CD4-positive, alpha-beta T cell treated with Interleukin-2 at 100 ng/mL for 4 hours (primary cell): ENCODE measurements around the gene CYP4F2.
"Not testable (repeated sequence)": the region's sequence is repeated elsewhere in the genome, so short reads cannot be mapped to it uniquely, and the experiment has no call there.

ENCODE experiments used
- DNase-seq: peaks from one replicate; pipeline ENCODE4 v3.0.0-alpha.2; 2020; ENCODE audit warnings: low spot score

CYP4F2 gene

GRCh38 chr19:15899561-15899960 is 1.7 kb upstream of the CYP4F2 start:
- DNase-seq, result not testable (repeated sequence)

GRCh38 chr19:15897026-15897737 is 692 bp downstream of the CYP4F2 start:
- DNase-seq, result no peak

- DNase-seq, result no peak
Measured at GRCh38 chr19:15895876-15896430, 1.9 kb downstream of the CYP4F2 start.

- no peak for DNase-seq
Measured at GRCh38 chr19:15894359-15894758, 3.5 kb downstream of the CYP4F2 start.

DNA sequence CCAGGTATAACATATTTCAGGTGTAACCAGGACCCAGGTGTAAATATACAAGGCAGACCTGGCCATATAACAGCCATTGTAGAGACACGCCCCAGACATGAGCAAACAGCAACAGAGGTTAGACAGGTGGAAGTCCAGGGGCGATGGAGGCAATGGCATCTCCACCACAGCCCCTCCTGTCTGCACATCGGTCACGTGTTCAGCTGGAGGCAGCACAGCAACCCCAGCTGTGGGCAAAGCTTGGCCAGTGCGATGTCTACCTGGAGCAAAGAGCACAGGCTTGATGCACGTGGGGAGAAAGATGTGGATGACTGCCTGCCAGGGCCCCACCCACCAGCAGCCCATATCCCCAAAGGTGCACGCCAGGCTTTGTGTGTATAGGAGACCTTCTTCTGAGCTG is 4.4 kb downstream of the CYP4F2 start:
- DNase-seq, result no peak

GRCh38 chr19:15892012-15892411 is 5.9 kb downstream of the CYP4F2 start:
- no peak for DNase-seq

DNA sequence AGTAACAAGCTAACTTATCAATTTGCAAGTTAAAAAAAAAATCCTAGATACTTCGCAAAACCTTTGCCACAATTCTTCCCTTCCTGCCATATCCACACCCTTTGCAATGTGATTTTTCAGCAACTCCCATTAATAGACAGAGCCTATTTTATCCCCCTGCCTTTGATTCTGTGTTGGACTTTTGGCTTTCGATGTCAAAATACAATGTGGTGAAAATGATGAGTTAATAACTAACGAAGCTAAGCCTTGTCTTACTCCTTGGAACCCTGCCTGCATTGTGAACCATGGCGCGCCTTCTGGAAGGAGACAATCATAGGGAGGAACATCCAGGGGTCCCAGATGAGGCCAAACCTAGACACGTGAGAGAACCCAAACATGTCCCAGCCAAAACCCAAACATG is 6.4 kb downstream of the CYP4F2 start:
- no peak for DNase-seq

DNA sequence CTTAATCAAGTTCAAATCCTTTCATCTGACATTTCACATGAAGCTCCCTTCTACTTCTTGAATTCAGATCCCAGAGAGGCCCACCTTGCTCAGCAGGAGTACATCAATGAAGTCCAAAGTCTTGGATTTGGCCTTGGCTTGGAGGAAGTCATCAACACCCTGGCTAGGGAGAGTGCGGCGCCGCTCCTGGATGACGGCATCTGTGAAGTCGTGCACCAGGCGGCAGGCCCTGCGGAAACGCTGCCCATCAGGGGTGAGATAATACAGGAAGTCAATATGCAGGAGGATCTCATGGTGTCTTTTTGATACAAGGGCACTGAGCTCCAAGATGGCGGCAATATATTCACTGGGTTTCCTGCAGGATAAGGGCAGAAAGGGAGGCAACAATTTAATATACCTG is 8.5 kb downstream of the CYP4F2 start:
- not testable (repeated sequence) for DNase-seq

DNA sequence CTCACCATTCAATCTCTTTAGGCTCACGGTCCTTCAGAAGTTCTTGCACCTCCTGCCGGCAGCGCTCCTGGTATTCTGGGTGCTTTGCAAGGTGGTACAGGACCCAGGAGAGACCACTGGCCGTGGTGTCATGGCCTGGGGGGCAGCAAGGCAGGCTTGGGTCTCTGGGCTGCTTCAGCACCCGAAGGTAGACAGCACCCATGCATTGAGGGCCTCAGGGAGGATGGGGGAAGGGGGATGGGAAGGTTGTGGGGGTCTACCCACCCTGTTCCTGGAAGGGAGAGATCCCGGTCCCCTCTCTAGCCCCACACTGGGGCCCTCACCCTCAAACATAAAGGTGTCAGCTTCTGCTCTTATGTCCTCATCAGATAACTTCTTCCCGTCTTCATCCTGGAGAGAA is 12.0 kb downstream of the CYP4F2 start:
- DNase-seq, result no peak

- no peak for DNase-seq
Measured at GRCh38 chr19:15885167-15885566, 12.7 kb downstream of the CYP4F2 start.

DNA sequence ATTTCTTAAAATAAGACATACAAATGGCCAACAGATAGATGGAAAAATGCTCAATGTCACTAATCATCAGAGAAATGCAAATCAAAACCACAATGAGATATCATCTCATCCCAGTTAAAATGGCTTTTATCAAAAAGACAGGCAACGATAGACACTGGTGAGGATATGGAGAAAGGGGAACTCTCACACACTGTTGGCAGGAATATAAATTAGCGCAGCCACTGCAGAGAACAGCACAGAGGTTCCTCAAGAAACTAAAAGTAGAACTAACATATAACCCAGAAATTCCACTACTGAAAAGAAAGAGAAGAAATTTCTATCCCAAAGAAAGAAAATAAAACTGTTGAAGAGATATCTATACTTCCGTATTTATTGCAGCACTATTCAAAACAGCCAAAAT is 14.5 kb downstream of the CYP4F2 start:
- not testable (repeated sequence) for DNase-seq

- DNase-seq, result no peak
Measured at GRCh38 chr19:15874821-15875474, 22.9 kb downstream of the CYP4F2 start.

DNA sequence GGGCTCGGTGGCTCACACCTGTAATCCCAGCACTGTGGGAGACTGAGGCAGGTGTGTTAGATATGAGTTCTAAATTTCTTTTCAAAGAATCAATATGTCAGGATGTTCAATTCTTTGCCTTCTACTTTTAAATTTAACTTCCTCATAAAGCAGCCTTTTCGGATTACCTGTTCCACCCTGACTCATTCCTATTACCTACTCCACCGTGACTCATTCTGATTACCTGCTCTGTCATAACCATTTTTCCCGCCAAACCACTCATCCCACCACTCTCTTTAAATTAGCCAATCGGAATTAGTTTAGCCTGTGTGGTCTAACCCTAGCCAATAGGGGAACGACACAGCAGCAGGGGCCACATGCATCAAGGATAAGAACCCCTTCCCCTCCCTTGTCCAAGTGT is 24.1 kb downstream of the CYP4F2 start:
- not testable (repeated sequence) for DNase-seq

DNA sequence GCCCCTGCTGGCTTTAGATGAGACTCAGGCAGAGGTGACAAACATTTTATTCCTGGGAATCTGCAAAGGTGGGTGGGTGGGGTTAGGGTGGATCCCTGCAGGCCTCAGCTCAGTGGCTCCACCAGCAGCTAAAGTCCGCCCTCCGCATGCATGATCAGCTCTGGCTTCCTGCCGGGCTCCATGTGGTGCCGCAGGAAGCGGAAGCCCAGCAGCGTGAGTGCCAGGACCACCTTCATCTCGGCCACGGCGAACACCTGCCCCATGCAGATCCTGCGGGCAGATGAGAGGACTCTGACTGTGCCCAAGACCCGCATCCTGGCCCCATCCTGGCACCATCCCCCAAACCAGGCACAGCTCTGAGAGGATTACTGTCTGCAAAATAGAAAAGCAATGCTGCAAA is 26.3 kb downstream of the CYP4F2 start:
- DNase-seq, result no peak

GRCh38 chr19:15869873-15870272 is 28.0 kb downstream of the CYP4F2 start:
- DNase-seq, result no peak

DNA sequence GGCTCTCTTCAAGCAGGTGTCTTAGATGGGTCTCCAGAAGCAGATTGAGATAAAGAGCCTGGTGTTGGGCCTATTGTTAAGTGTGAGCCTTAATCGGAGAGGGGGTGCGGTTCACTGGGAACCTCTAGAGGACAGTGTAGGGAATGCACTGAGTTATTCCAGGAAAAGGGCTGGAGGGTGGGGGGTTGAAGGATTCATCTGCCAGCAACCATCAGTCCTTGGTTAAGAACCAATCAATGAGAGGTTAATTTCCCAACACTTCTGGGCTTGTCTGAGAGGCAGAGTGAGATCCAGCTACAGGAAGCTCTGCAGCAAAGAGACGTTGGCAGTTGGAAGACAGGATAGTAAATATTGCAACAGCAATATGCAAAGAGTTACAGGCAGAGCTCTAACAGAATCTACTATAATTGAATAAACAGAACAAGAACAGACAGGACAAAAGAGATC is 28.7 kb downstream of the CYP4F2 start:
- peak; percentile 53 for DNase-seq

DNA sequence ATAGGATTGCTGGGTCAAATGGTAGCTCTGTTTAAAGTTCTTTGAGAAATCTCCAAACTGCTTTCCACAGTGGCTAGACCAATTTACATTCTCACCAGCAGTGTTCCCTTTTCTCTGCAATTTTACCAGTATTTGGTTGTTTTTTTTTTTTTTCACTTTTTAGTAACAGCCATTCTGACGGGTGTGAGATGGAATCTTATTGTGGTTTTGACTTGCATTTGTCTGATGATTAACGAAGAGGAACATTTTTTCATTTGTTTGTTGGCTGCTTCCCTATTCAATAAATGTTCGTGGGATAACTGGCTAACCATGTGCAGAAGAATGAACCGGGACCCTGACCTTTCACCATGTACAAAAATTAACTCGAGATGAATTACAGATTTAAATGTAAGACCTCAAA is 31.2 kb downstream of the CYP4F2 start:
- no peak for DNase-seq

- no peak for DNase-seq
Measured at GRCh38 chr19:15864824-15865223, 33.0 kb downstream of the CYP4F2 start.

- no peak for DNase-seq
Measured at GRCh38 chr19:15863272-15863671, 34.6 kb downstream of the CYP4F2 start.

DNA sequence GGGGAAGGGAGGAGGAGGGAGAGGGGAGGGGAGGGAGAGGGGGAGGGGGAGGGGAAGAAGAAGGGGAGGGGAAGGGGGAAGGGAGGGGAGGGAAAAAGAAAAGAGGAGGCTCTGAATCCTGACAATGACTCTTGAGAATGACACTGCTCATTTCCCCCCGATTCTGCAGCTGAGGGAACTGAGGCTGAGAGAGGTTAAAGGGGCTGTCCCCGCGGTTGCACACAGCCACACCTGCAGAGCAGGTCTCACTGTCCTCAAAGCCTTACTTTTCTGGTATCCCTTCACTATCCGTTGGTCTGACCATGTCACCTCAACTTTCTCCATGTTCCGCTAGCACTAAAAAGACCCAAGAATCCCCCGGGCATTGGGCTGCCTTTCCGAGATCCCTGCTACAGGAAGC is 35.4 kb downstream of the CYP4F2 start:
- no peak for DNase-seq

GRCh38 chr19:15860522-15860921 is 37.4 kb downstream of the CYP4F2 start:
- DNase-seq, result no peak

GRCh38 chr19:15859187-15859586 is 38.7 kb downstream of the CYP4F2 start:
- no peak for DNase-seq

DNA sequence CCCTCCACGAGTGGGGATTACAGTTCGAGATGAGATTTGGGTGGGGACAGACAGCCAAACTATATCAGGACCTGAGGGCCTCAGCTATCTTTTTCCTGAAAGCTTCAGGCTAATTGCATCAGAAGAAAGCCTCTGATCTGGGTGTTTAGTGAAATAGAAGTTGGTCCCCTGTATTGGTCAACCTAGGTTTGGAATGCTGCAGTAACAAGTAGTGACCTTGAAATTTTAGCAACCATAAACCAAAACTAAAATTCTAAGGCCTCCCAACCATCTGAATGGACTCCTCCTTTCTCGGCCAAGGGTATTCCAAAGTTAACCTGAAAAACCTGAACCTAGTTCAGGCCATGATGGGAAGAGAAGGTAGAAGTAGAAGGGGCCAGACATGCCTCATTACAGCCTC is 47.5 kb downstream of the CYP4F2 start:
- DNase-seq, result no peak

DNA sequence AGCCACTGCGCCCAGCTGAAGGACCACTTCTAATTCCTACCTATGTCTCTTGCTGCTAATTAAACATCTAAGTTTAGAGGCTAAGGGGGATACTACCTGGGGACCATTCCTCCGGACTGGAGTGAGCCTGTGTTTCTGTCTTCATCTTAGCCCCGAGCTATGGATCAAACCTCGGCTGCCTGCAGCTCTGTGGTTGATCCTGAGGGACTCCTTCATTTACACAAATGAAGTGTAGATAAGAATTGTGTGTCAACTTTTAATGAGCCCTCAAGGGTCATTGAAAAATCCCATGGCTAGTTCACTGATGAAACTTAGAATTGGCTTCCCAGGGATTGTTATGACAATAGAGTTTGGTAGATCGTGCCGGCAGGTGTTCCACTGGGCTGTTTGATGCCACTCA is 51.0 kb downstream of the CYP4F2 start:
- DNase-seq, result no peak
